ENCODE results near the gene DCTPP1. TPM values are rescaled to one million over a fixed set of nuclear protein-coding genes. Genes with fewer than 3 reads are reported as not detected.

Gene DCTPP1
- polyA plus RNA-seq, 2 of the 4 experiments (the other 2 are of a cell fraction): 105 to 121 TPM

- Histone ChIP-seq H3K9me3 (no peaks in the 10 kb centered on the region), H3K27ac (no peak overlapping the region), H3K4me3 (no peak overlapping the region), H3K4me2 (no peak overlapping the region), H3K4me1 (peaks cover 20% of the 10 kb centered on the region; the same call in 2 of the 3 replicates)
- no peak for DNase-seq (ENCODE audit: low read depth in 1 of 2, low spot score in 1 of 2)
- ATAC-seq: no peak
- ChIA-PET POLR2A (no interaction called here), CTCF (interaction anchor here (1.1 to 5.2 kb wide), 2 partner anchors 9 to 189 kb away, joined by 3 to 38 read pairs; partner anchors contain the start of gene DCTPP1)
- TF ChIP-seq FOXS1 (CRISPR knock-in tag; IDR thresholded peaks at IDR 0.05): no peak
- TF ChIP-seq EHF (CRISPR knock-in tag; IDR thresholded peaks at IDR 0.05): no peak
- no peak for TF ChIP-seq PHF8 (IDR thresholded peaks at IDR 0.05; ENCODE audit: borderline replicate concordance, low read depth)
- TF ChIP-seq RAD21 (conservative IDR thresholded peaks at IDR 0.05 in 1 of 2, IDR thresholded peaks at IDR 0.05 in 1 of 2): no peak
- TF ChIP-seq RFX5 (IDR thresholded peaks at IDR 0.05): no peak
- TF ChIP-seq HOXB13 (CRISPR knock-in tag; IDR thresholded peaks at IDR 0.05; ENCODE audit: low read depth): no peak
- no peak for TF ChIP-seq USF2 (IDR thresholded peaks at IDR 0.05)
- no peak for TF ChIP-seq FOSB (CRISPR knock-in tag; IDR thresholded peaks at IDR 0.05)
- TF ChIP-seq RARB (CRISPR knock-in tag; IDR thresholded peaks at IDR 0.05): no peak
- no peak for TF ChIP-seq NR3C1 (IDR thresholded peaks at IDR 0.05)
- TF ChIP-seq TFCP2L1 (CRISPR knock-in tag; IDR thresholded peaks at IDR 0.05): no peak
- no peak for TF ChIP-seq CHD2 (IDR thresholded peaks at IDR 0.05; ENCODE audit: low read length, partially characterized antibody)
- 85% methylated on average over 6 of the region's 6 CpGs for WGBS (ENCODE audit: missing lambda C conversion rate)
- no peak for FAIRE-seq
Observed at GRCh38 chr16:30439720-30440348, 10.0 kb upstream of the DCTPP1 start.

- Histone ChIP-seq H3K4me3 (no peak overlapping the region), H3K9me3 (no peaks in the 10 kb centered on the region), H3K27ac (no peak overlapping the region), H3K4me2 (no peak overlapping the region), H3K4me1 (peaks cover 10% of the 10 kb centered on the region; the same call in 2 of the 3 replicates)
- 86% methylated on average over 5 of the region's 5 CpGs for WGBS (ENCODE audit: missing lambda C conversion rate)
- TF ChIP-seq ZFP36 (IDR thresholded peaks at IDR 0.05; ENCODE audit: borderline replicate concordance, partially characterized antibody) (no peak), SMC3 (IDR thresholded peaks at IDR 0.05) (no peak), NR3C1 (IDR thresholded peaks at IDR 0.05) (no peak), CHD2 (IDR thresholded peaks at IDR 0.05; ENCODE audit: low read length, partially characterized antibody) (no peak), ZNF302 (CRISPR knock-in tag; IDR thresholded peaks at IDR 0.05) (no peak), ELK1 (IDR thresholded peaks at IDR 0.05; ENCODE audit: low read depth, low read length) (no peak), MAFK (IDR thresholded peaks at IDR 0.05; ENCODE audit: partially characterized antibody) (no peak), RNF2 (IDR thresholded peaks at IDR 0.05; ENCODE audit: borderline replicate concordance, low read depth) (no peak), POLR2A (IDR thresholded peaks at IDR 0.05; ENCODE audit: low read length) (no peak), KDM1A (IDR thresholded peaks at IDR 0.05; ENCODE audit: low read depth) (no peak), ATOH8 (CRISPR knock-in tag; IDR thresholded peaks at IDR 0.05; ENCODE audit: low read depth) (no peak), CTCF (IDR thresholded peaks at IDR 0.05) (no peak), RAD21 (conservative IDR thresholded peaks at IDR 0.05 in 1 of 2, IDR thresholded peaks at IDR 0.05 in 1 of 2) (no peak), RCOR1 (IDR thresholded peaks at IDR 0.05; ENCODE audit: low read depth, low read length) (no peak), HDAC2 (IDR thresholded peaks at IDR 0.05) (no peak), REST (IDR thresholded peaks at IDR 0.05) (no peak), JUNB (IDR thresholded peaks at IDR 0.05) (no peak), HOXB5 (CRISPR knock-in tag; IDR thresholded peaks at IDR 0.05) (no peak)
- POLR2A ChIA-PET: no interaction called here
- FAIRE-seq (no peak), ATAC-seq (no peak), DNase-seq (ENCODE audit: low read depth in 1 of 2, low spot score in 1 of 2) (no peak)
- CTCF ChIA-PET: interaction anchor here (0.6 to 5.2 kb wide), 3 partner anchors 8 to 83 kb away, joined by 3 to 38 read pairs (median 3); partner anchors contain the start of gene DCTPP1
Observed at GRCh38 chr16:30438835-30439234, 9.0 kb upstream of the DCTPP1 start.

Measured in A549 (cell line).